Naive thymus-derived CD8-positive, alpha-beta T cell (primary cell): ENCODE data around the gene DCX. TPM values are rescaled to one million over a fixed set of nuclear protein-coding genes. Genes with fewer than 3 reads are reported as not detected.

ENCODE experiments used
- ATAC-seq, 2 donors: fragments of 150-1000 bp; cut with Tn5 transposase in 1 of 2; sonication (Bioruptor Pico), chemical (Tn5 transposase) in 1 of 2; 1 replicate in 1 of 2; 2 replicates in 1 of 2; pipeline ENCODE4 v1.10.0; 2021; ENCODE audit warnings: mild to moderate bottlenecking in 2 of 2, moderate library complexity in 2 of 2
- POLR2A ChIA-PET: fragments of 350-600 bp; sonication (Branson Sonifier 250); formaldehyde crosslinking; loops from one replicate; lab custom pipeline; 2021; ENCODE audit warnings: antibody characterized with exemption; lab: Charles Lee
- DNase-seq, 10 donors: peaks; one replicate each; pipeline versions ENCODE4 v3.0.0 to v3.0.0-alpha.2; 2020 to 2022
- H3K27ac Mint-ChIP-seq, 10 donors: one replicate each; pipeline ENCODE4 v1.8.0; 2020 to 2022; ENCODE audit warnings: mild to moderate bottlenecking in 10 of 10, mixed read lengths in 10 of 10, moderate library complexity in 4 of 10, inconsistent platforms in 1 of 10
- H3K27me3 Mint-ChIP-seq, 5 donors: one replicate each; pipeline ENCODE4 v1.8.0; 2021 to 2022; ENCODE audit warnings: mixed read lengths in 5 of 5
- H3K36me3 Mint-ChIP-seq, 3 donors: one replicate each; pipeline ENCODE4 v1.8.0; 2020 to 2022; ENCODE audit warnings: mixed read lengths in 3 of 3, mild to moderate bottlenecking in 2 of 3, inconsistent platforms in 1 of 3
- H3K4me1 Mint-ChIP-seq, 4 donors: one replicate each; pipeline ENCODE4 v1.8.0; 2021 to 2022; ENCODE audit warnings: mixed read lengths in 4 of 4
- H3K4me3 Mint-ChIP-seq, 10 donors: one replicate each; pipeline ENCODE4 v1.8.0; 2020 to 2022; ENCODE audit warnings: mild to moderate bottlenecking in 10 of 10, mixed read lengths in 10 of 10, moderate library complexity in 6 of 10, inconsistent platforms in 1 of 10
- H3K9me3 Mint-ChIP-seq, 9 donors: one replicate each; pipeline ENCODE4 v1.8.0; 2020 to 2022; ENCODE audit warnings: mixed read lengths in 9 of 9, mild to moderate bottlenecking in 3 of 9, inconsistent platforms in 1 of 9, moderate library complexity in 1 of 9
- polyA plus RNA-seq, 3 donors: library from polyadenylated mRNA; unstranded; fragments of 300-500 nt; fragmentation: Illumina TruSeq; gene quantifications; one replicate each; pipeline ENCODE4 v1.2.3, GENCODE V29; 2021
- total RNA-seq, 8 experiments: library from RNA in 2 of 8; stranded (reverse) in 2 of 8; gene quantifications; one replicate each; pipeline ENCODE4 v1.2.3 and lab custom pipeline; 2021 to 2026

The DCX gene
- total and polyA plus RNA-seq, 5 experiments from 2014 or later, result not detected

- POLR2A ChIA-PET, result no interaction called here
- no peak for ATAC-seq
- Mint-ChIP-seq H3K27ac (no peak overlapping the region), H3K27me3 (peaks cover 0 to 12% (median 2%) of the 10 kb centered on the region in 5 donors), H3K4me3 (no peak overlapping the region), H3K4me1 (no peaks in the 10 kb centered on the region), H3K36me3 (no peaks in the 10 kb centered on the region), H3K9me3 (no peaks in the 10 kb centered on the region)
- no peak for DNase-seq
These were observed 75.9 kb downstream of the DCX start for GRCh38 chrX:111336141-111336540.

GRCh38 chrX:111329370-111329769, 82.6 kb downstream of the DCX start:
- peaks cover 0 to 7% (median 0%) of the 10 kb centered on the region in 5 donors for H3K27me3 Mint-ChIP-seq
- H3K27ac Mint-ChIP-seq, result no peak overlapping the region
- H3K36me3 Mint-ChIP-seq, result no peaks in the 10 kb centered on the region
- ATAC-seq (no peak), DNase-seq (no peak)
- no peak overlapping the region for H3K4me3 Mint-ChIP-seq
- peaks cover 0 to 3% (median 0%) of the 10 kb centered on the region in 9 donors for H3K9me3 Mint-ChIP-seq
- POLR2A ChIA-PET, result no interaction called here
- H3K4me1 Mint-ChIP-seq, result no peaks in the 10 kb centered on the region

- POLR2A ChIA-PET, result no interaction called here
- Mint-ChIP-seq H3K9me3 (peaks cover 0 to 3% (median 0%) of the 10 kb centered on the region in 9 donors), H3K27me3 (peaks cover 0 to 7% (median 0%) of the 10 kb centered on the region in 5 donors), H3K4me1 (no peaks in the 10 kb centered on the region), H3K36me3 (no peaks in the 10 kb centered on the region), H3K4me3 (no peak overlapping the region), H3K27ac (no peak overlapping the region)
- ATAC-seq (no peak), DNase-seq (no peak)
These were observed 83.1 kb downstream of the DCX start for GRCh38 chrX:111328858-111329257.

- POLR2A ChIA-PET, result no interaction called here
- Mint-ChIP-seq H3K9me3 (peaks cover 0 to 2% (median 0%) of the 10 kb centered on the region in 9 donors), H3K27me3 (peaks cover 0 to 2% (median 0%) of the 10 kb centered on the region in 5 donors), H3K4me3 (no peak overlapping the region), H3K4me1 (no peaks in the 10 kb centered on the region), H3K27ac (no peak overlapping the region), H3K36me3 (no peaks in the 10 kb centered on the region)
- DNase-seq, result no peak
- ATAC-seq, result no peak
These were observed 89.6 kb downstream of the DCX start for GRCh38 chrX:111322231-111322855.

GRCh38 chrX:111319451-111319850, 92.5 kb downstream of the DCX start:
- DNase-seq (no peak), ATAC-seq (no peak)
- Mint-ChIP-seq H3K27ac (no peak overlapping the region), H3K4me3 (no peak overlapping the region), H3K27me3 (peaks cover 0 to 2% (median 0%) of the 10 kb centered on the region in 5 donors), H3K9me3 (peaks cover 0 to 5% (median 0%) of the 10 kb centered on the region in 9 donors), H3K36me3 (no peaks in the 10 kb centered on the region), H3K4me1 (no peaks in the 10 kb centered on the region)
- POLR2A ChIA-PET, result no interaction called here

- H3K9me3 Mint-ChIP-seq, result peaks cover 0 to 8% (median 0%) of the 10 kb centered on the region in 9 donors
- H3K4me1 Mint-ChIP-seq, result no peaks in the 10 kb centered on the region
- no peaks in the 10 kb centered on the region for H3K36me3 Mint-ChIP-seq
- no peak overlapping the region for H3K4me3 Mint-ChIP-seq
- peaks cover 0 to 2% (median 0%) of the 10 kb centered on the region in 5 donors for H3K27me3 Mint-ChIP-seq
- POLR2A ChIA-PET, result no interaction called here
- no peak for DNase-seq
- ATAC-seq, result no peak
- no peak overlapping the region for H3K27ac Mint-ChIP-seq
These were observed 93.1 kb downstream of the DCX start for GRCh38 chrX:111318901-111319300.

- Mint-ChIP-seq H3K27ac (no peak overlapping the region), H3K36me3 (no peaks in the 10 kb centered on the region), H3K4me1 (peaks cover 0 to 1% (median 0%) of the 10 kb centered on the region in 4 donors), H3K9me3 (peaks cover 0 to 5% (median 0%) of the 10 kb centered on the region in 9 donors), H3K4me3 (no peak overlapping the region), H3K27me3 (peaks cover 0 to 7% (median 0%) of the 10 kb centered on the region in 5 donors)
- POLR2A ChIA-PET, result no interaction called here
- ATAC-seq (no peak), DNase-seq (no peak)
These were observed 102.9 kb downstream of the DCX start for GRCh38 chrX:111309083-111309482.

GRCh38 chrX:111308039-111308438, 104.0 kb downstream of the DCX start:
- no peak for ATAC-seq
- Mint-ChIP-seq H3K36me3 (no peaks in the 10 kb centered on the region), H3K4me3 (no peak overlapping the region), H3K27ac (no peak overlapping the region), H3K4me1 (no peaks in the 10 kb centered on the region), H3K9me3 (peaks cover 0 to 2% (median 0%) of the 10 kb centered on the region in 9 donors), H3K27me3 (peaks cover 0 to 3% (median 0%) of the 10 kb centered on the region in 5 donors)
- POLR2A ChIA-PET, result no interaction called here
- DNase-seq, result no peak

GRCh38 chrX:111302284-111302683, 109.7 kb downstream of the DCX start:
- ATAC-seq (no peak), DNase-seq (no peak)
- Mint-ChIP-seq H3K27me3 (no peaks in the 10 kb centered on the region), H3K27ac (no peak overlapping the region), H3K4me1 (no peaks in the 10 kb centered on the region), H3K9me3 (no peaks in the 10 kb centered on the region), H3K4me3 (no peak overlapping the region), H3K36me3 (no peaks in the 10 kb centered on the region)
- POLR2A ChIA-PET, result no interaction called here

- no peaks in the 10 kb centered on the region for H3K36me3 Mint-ChIP-seq
- DNase-seq (no peak), ATAC-seq (no peak)
- H3K27ac Mint-ChIP-seq, result no peak overlapping the region
- no peaks in the 10 kb centered on the region for H3K4me1 Mint-ChIP-seq
- H3K4me3 Mint-ChIP-seq, result no peak overlapping the region
- POLR2A ChIA-PET, result no interaction called here
- H3K9me3 Mint-ChIP-seq, result no peaks in the 10 kb centered on the region
- no peaks in the 10 kb centered on the region for H3K27me3 Mint-ChIP-seq
These were observed 123.2 kb downstream of the DCX start for GRCh38 chrX:111288841-111289240.

GRCh38 chrX:111284631-111285293, 127.2 kb downstream of the DCX start:
- peaks cover 0 to 3% (median 0%) of the 10 kb centered on the region in 9 donors for H3K9me3 Mint-ChIP-seq
- DNase-seq, result no peak
- H3K27ac Mint-ChIP-seq, result no peak overlapping the region
- H3K4me1 Mint-ChIP-seq, result no peaks in the 10 kb centered on the region
- no peaks in the 10 kb centered on the region for H3K36me3 Mint-ChIP-seq
- no peaks in the 10 kb centered on the region for H3K27me3 Mint-ChIP-seq
- H3K4me3 Mint-ChIP-seq, result no peak overlapping the region
- ATAC-seq, result no peak
- POLR2A ChIA-PET, result no interaction called here

- DNase-seq (no peak), ATAC-seq (no peak)
- Mint-ChIP-seq H3K4me1 (no peaks in the 10 kb centered on the region), H3K36me3 (no peaks in the 10 kb centered on the region), H3K27ac (no peak overlapping the region), H3K9me3 (peaks cover 0 to 3% (median 0%) of the 10 kb centered on the region in 9 donors), H3K4me3 (no peak overlapping the region), H3K27me3 (no peaks in the 10 kb centered on the region)
- POLR2A ChIA-PET, result no interaction called here
These were observed 128.5 kb downstream of the DCX start for GRCh38 chrX:111283446-111283845.

GRCh38 chrX:111282991-111283390, 129.0 kb downstream of the DCX start:
- H3K36me3 Mint-ChIP-seq, result no peaks in the 10 kb centered on the region
- H3K27me3 Mint-ChIP-seq, result no peaks in the 10 kb centered on the region
- peaks cover 0 to 3% (median 0%) of the 10 kb centered on the region in 9 donors for H3K9me3 Mint-ChIP-seq
- DNase-seq (no peak), ATAC-seq (no peak)
- H3K27ac Mint-ChIP-seq, result no peak overlapping the region
- POLR2A ChIA-PET, result no interaction called here
- H3K4me1 Mint-ChIP-seq, result no peaks in the 10 kb centered on the region
- no peak overlapping the region for H3K4me3 Mint-ChIP-seq
